Endothelial cell of umbilical vein (primary cell): ENCODE measurements around the gene FOXO1. TPM values are rescaled to one million over a fixed set of nuclear protein-coding genes. Genes with fewer than 3 reads are reported as not detected.

Experiments used
- BruUV-seq: library from RNA; stranded (reverse); fragments of 400-500 nt; replicated peaks from 2 replicates; lab custom pipeline; 2021; lab: Mats Ljungman, UMichigan
- CTCF ChIA-PET: fragments of 300-600, 350-600 bp; sonication (Branson Sonifier 250); formaldehyde crosslinking; loops from one replicate; lab custom pipeline; 2021; ENCODE audit warnings: antibody characterized with exemption, inconsistent platforms; lab: Charles Lee
- POLR2A ChIA-PET: fragments of 300-600, 350-600 bp; sonication (Branson Sonifier 250); formaldehyde crosslinking; loops from one replicate; lab custom pipeline; 2021; ENCODE audit warnings: antibody characterized with exemption, inconsistent platforms; lab: Charles Lee
- DNase-seq: peaks from one replicate; pipeline ENCODE4 v3.0.0-alpha.2; 2011; ENCODE audit warnings: low read depth, low spot score
- FAIRE-seq: peaks from 2 replicates; lab custom pipeline; 2011; peaks lifted over from hg19 to GRCh38; lab: Jason Lieb, UNC
- H2AFZ ChIP-seq: 2 replicates; pipeline ENCODE4 v1.6.0; 2012; ENCODE audit warnings: low read depth, low read length, control low read depth, inconsistent platforms
- H3K27ac ChIP-seq: 2 replicates; pipeline ENCODE4 v1.5.1; 2011; ENCODE audit warnings: low read depth, mild to moderate bottlenecking, control low read depth, low read length, moderate library complexity; ENCODE audit not compliant: insufficient read depth
- H3K27me3 ChIP-seq, 2 experiments: 2 replicates each; pipeline versions ENCODE4 v1.6.0 to v1.6.1; 2011; ENCODE audit warnings: low read length in 2 of 2, mixed read lengths in 1 of 2; ENCODE audit not compliant: control insufficient read depth in 2 of 2, insufficient read depth in 2 of 2
- H3K36me3 ChIP-seq, 2 experiments: 2 replicates in 1 of 2; 3 replicates in 1 of 2; pipeline ENCODE4 v1.5.1; 2011; ENCODE audit warnings: low read length in 2 of 2, mild to moderate bottlenecking in 1 of 2, moderate library complexity in 1 of 2; ENCODE audit not compliant: control insufficient read depth in 2 of 2, insufficient read depth in 2 of 2; ENCODE audit errors: extremely low read depth in 1 of 2
- H3K4me1 ChIP-seq: 3 replicates; pipeline ENCODE4 v1.5.1; 2011; ENCODE audit warnings: mild to moderate bottlenecking, low read length; ENCODE audit not compliant: control insufficient read depth, insufficient read depth; ENCODE audit errors: extremely low read depth
- H3K4me2 ChIP-seq: 2 replicates; pipeline ENCODE4 v1.6.1; 2011; ENCODE audit warnings: low read length, control low read depth, mixed read lengths; ENCODE audit not compliant: insufficient read depth
- H3K4me3 ChIP-seq, 3 experiments: fragments of 200-600 bp in 1 of 3; sonication (generic), shearing (Covaris generic) in 1 of 3; replicated peaks in 1 of 3; 2 replicates each; pipeline ENCODE4 v1.5.1; 2011 to 2016; ENCODE audit warnings: control low read depth in 3 of 3, low read length in 3 of 3, mild to moderate bottlenecking in 2 of 3, inconsistent platforms in 1 of 3, low read depth in 1 of 3, moderate library complexity in 1 of 3; ENCODE audit not compliant: insufficient read depth in 1 of 3
- H3K79me2 ChIP-seq: 2 replicates; pipeline ENCODE4 v1.6.0; 2012; ENCODE audit warnings: low read length, inconsistent platforms; ENCODE audit not compliant: control insufficient read depth, insufficient read depth
- H3K9ac ChIP-seq: replicated peaks from 2 replicates; pipeline ENCODE3; 2011; ENCODE audit warnings: low read length, control low read depth; ENCODE audit not compliant: insufficient read depth; ENCODE audit errors: extremely low read depth
- H3K9me1 ChIP-seq: replicated peaks from 3 replicates; pipeline ENCODE4 v1.6.0; 2011; ENCODE audit warnings: mild to moderate bottlenecking, low read length; ENCODE audit not compliant: control insufficient read depth, insufficient read depth; ENCODE audit errors: extremely low read depth
- H3K9me3 ChIP-seq: replicated peaks from 2 replicates; pipeline ENCODE4 v1.5.1; 2012; ENCODE audit warnings: low read length, inconsistent platforms; ENCODE audit not compliant: control insufficient read depth, insufficient read depth
- H4K20me1 ChIP-seq: replicated peaks from 2 replicates; pipeline ENCODE3; 2011; ENCODE audit warnings: mild to moderate bottlenecking, low read length; ENCODE audit not compliant: control insufficient read depth, insufficient read depth; ENCODE audit errors: extremely low read depth
- EZH2 ChIP-seq: IDR thresholded peaks from 2 replicates; pipeline ENCODE4 v1.6.1; 2012; ENCODE audit warnings: borderline replicate concordance, low read depth, mild to moderate bottlenecking, moderate library complexity, low read length, inconsistent platforms; ENCODE audit not compliant: severe bottlenecking
- JUN ChIP-seq: IDR thresholded peaks from 2 replicates; pipeline ENCODE4 v1.6.1; 2011; ENCODE audit warnings: borderline replicate concordance, low read depth; ENCODE audit not compliant: insufficient read length, insufficient read depth
- MYC ChIP-seq: IDR thresholded peaks from one replicate; pipeline ENCODE4 v1.6.1; 2011; ENCODE audit warnings: mild to moderate bottlenecking, low read depth, low read length
- dilution Hi-C: fragments of 300-500 bp; cut with MboI; formaldehyde crosslinking; loops from one replicate; pipeline ENCODE4 v1.15.0; 2019; ENCODE audit warnings: low sequenced_read_pairs; ENCODE audit not compliant: extremely low pct_ligation_motif_present
- intact Hi-C: fragments of 100-400 bp; cut with micrococcal nuclease; formaldehyde crosslinking; loops from one replicate; pipeline ENCODE4 v1.10.0; 2022
- polyA plus RNA-seq, 4 experiments: library from polyadenylated mRNA; depleted of rRNA in 3 of 4; stranded (reverse) in 3 of 4; unstranded in 1 of 4; fragments of >200 nt; gene quantifications; 2 replicates each; pipeline versions ENCODE4 v1.2.1 to v1.2.3, GENCODE V29; 2011 to 2012; ENCODE audit warnings: missing spikeins in 1 of 4
- total RNA-seq: library from RNA; stranded (reverse); gene quantifications from 2 replicates; pipeline ENCODE4 v1.2.3, GENCODE V29; 2021
- TF ChIP-seq, protein P1 (sequence below), 2 donors: IDR thresholded peaks; 1 replicate in 1 of 2; 2 replicates in 1 of 2; pipeline ENCODE4 v1.5.1; 2011; ENCODE audit warnings: low read length in 2 of 2, mild to moderate bottlenecking in 2 of 2, moderate library complexity in 2 of 2, control low read depth in 1 of 2, inconsistent platforms in 1 of 2, low read depth in 1 of 2; ENCODE audit not compliant: insufficient read depth in 1 of 2; ENCODE audit errors: extremely low read depth in 1 of 2

The FOXO1 gene
- total and polyA plus RNA-seq, 2 donors (not counting 3 experiments of a cell fraction or from before 2014, with no cell fraction given) = 44.7 to 48.5 TPM

GRCh38 chr13:40648040-40648439, 18.4 kb downstream of the FOXO1 start:
- H3K9me3 ChIP-seq = no peaks in the 10 kb centered on the region
- POLR2A ChIA-PET = interaction anchor here (0.9 kb wide), 1 partner anchor 11 kb away, joined by 3 read pairs; no protein-coding TSS in a partner anchor
- H3K4me3 ChIP-seq = no peak overlapping the region
- H3K79me2 ChIP-seq = peaks cover 97% of the 10 kb centered on the region
- no peak overlapping the region for H2AFZ ChIP-seq
- TF ChIP-seq JUN (no peak), EZH2 (no peak), MYC (no peak)
- TF ChIP-seq, protein P1, sequence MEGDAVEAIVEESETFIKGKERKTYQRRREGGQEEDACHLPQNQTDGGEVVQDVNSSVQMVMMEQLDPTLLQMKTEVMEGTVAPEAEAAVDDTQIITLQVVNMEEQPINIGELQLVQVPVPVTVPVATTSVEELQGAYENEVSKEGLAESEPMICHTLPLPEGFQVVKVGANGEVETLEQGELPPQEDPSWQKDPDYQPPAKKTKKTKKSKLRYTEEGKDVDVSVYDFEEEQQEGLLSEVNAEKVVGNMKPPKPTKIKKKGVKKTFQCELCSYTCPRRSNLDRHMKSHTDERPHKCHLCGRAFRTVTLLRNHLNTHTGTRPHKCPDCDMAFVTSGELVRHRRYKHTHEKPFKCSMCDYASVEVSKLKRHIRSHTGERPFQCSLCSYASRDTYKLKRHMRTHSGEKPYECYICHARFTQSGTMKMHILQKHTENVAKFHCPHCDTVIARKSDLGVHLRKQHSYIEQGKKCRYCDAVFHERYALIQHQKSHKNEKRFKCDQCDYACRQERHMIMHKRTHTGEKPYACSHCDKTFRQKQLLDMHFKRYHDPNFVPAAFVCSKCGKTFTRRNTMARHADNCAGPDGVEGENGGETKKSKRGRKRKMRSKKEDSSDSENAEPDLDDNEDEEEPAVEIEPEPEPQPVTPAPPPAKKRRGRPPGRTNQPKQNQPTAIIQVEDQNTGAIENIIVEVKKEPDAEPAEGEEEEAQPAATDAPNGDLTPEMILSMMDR (IDR thresholded peaks at IDR 0.05; ENCODE audit: extremely low read depth in 1 of 2, insufficient read depth in 1 of 2, low read depth in 1 of 2, low read length in 2 of 2) = no peak
- H3K4me2 ChIP-seq = peak overlapping the region; percentile 17
- peaks cover 30% of the 10 kb centered on the region for H3K4me1 ChIP-seq
- H3K27me3 ChIP-seq = no peaks in the 10 kb centered on the region
- BruUV-seq = no TSS peak
- H3K27ac ChIP-seq = no peak overlapping the region
- CTCF ChIA-PET = interaction anchor here (1.1 to 1.7 kb wide), 3 partner anchors 8 to 145 kb away, joined by 3 to 4 read pairs (median 3); no protein-coding TSS in a partner anchor
- intact Hi-C loops = loop anchor here (1.0 to 2.0 kb wide), 3 partner anchors 8 to 59 kb away; no protein-coding TSS in a partner anchor
- H4K20me1 ChIP-seq = peaks cover 13% of the 10 kb centered on the region
- no peak for FAIRE-seq
- H3K9me1 ChIP-seq = no peaks in the 10 kb centered on the region
- H3K36me3 ChIP-seq = no peaks in the 10 kb centered on the region
- DNase-seq = peak; percentile 56
- dilution Hi-C loops = no loop called here
- H3K9ac ChIP-seq = no peak overlapping the region
